ENCODE data around the gene CNNM4.
"Not testable (repeated sequence)": the region's sequence is repeated elsewhere in the genome, so short reads cannot be mapped to it uniquely, and the experiment has no call there.

Gene CNNM4

GRCh38 chr2:96796497-96796896, 35.8 kb downstream of the CNNM4 start:
- DNase-seq: not testable (repeated sequence)

DNA sequence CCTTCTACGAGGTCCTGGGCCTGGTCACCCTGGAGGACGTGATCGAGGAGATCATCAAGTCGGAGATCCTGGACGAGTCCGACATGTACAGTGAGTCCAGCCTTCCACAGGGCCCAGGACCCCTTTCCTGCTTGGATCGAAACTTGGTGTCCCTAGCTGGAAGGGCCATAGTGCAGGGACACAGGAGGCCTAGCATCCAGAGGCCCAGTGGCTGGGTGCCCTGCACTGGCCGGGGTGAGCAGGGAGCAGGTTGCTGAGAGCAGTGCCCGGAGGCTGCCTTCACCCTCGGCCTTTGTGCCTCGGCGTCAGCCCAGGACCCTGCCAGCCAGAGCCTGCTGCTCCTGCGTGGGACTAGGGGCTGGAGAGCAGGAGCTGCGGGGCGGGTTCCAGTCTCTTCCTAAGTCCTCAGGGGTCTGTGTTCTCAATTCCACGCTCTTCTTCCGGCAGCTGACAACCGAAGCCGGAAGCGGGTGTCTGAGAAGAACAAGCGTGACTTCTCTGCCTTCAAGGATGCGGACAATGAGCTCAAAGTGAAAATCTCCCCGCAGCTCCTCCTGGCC, 36.4 kb downstream of the CNNM4 start:
- DNase-seq: no peak

DNA sequence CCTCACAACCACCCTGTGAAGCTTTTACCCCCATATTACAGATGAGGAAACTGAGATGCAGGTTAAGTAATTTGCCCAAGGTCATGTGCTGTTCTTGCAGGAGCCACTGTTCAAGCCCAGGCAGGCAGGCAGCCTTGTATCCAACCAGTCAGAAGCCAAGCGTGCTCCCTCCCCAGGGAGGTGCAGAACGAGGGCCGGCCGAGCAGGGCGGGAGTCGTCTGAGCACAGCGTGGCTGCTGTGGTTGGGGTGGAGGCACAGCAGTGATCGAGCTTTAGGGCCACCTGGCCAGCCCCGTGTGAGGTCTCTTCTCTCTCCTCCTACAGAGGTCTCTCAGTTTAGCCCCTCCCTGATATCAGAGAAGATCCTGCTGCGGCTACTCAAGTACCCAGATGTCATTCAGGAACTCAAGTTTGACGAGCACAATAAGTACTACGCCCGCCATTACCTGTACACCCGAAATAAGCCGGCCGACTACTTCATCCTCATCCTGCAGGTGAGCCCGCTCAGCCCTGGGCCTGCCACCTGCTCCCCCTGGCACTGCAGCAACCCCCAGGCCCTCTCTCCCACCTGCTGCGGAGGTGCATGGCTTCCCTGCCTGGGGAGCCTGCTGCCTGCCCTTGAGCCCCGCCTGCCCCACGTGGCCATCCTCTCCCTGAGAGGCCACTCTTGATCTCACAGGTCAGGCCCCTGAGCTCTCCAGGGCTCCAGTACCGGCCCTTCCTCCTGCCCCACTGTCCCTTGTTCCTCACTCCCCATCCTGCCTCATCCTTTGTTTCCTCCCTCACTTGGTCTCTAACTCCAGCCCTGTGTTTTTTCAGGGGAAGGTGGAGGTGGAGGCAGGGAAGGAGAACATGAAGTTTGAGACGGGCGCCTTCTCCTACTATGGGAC, 38.3 kb downstream of the CNNM4 start:
- DNase-seq: no peak

GRCh38 chr2:96799623-96799935, 38.9 kb downstream of the CNNM4 start:
- no peak for DNase-seq

DNA sequence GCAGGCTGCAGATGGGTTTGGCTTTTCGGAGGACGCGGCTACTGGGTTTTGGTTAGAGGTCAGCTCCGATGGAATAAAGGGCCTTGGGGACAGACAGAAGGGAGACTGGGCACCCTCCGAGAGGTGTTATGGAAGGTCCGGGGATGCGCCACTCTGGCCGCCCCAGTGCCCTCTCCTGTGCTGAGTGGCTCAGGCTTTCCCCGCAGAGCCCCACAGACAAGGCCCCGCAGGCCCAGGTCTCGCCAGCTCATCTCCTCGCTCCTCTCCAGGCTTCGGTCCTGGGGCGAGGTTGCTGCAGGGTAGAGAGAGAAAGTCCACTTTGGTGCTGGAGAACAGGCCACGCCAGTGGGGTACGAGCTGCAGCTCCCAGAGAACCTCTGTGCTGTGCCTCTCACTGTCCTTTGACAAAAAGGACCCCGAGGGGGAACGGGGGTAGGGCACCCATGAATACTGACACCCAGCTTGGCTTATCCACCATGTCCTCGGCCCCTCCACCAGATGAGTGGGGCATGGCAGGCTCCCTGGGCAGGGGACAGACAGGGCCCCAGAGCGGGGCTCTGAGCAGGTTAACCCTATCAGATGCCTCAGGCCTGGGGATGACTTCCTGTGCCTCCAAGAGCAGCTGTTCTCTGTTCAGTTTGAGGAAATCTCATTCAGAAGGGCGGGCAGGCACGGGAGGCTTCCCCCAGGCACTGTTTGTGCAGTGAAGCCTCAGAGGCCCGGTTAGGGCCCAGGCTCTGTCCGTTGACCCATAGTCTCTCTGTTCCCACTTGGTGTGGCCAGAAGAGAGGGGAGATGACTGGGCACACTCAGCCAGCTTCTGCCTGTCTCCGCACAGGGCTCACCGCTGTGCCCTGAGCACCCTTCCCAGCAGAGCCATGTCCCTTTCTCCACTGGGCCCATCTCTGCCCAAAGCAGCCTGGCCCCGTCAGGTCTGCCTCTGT, 39.6 kb downstream of the CNNM4 start:
- DNase-seq: no peak

- peak; percentile 77 for DNase-seq
These were observed 40.5 kb downstream of the CNNM4 start for GRCh38 chr2:96801005-96801785.

DNA sequence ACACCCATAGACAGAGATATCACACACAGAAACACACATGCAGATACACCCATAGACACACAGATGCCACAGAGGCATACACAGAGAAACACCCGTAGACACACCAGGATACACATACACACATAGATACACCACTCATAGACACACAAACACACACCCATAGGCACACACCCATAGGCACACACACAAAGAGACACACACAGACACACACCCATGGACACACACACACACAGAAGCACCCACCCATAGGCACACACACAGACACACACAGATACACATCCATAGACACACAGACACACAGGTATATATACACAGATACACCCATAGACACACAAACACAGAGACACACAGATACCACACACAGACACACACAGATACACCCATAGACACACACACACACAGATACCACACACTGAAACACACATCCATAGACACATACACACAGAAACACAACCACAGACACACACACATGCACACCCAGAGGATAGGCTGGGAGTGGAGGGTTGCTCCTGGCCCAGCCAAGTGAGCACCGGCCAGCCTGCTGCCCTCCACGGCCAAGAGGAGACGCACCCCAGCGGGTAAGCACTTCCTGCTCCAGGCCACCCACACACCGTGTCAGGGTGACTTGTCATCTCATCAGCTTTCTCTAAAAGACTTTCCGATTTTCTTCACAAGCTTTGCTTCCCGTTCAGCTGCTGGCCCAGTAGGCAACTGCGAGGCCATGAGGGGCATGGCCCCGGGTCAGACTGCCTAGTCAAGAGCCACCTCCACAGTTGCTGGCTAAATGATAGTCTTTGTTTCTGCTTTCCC, 41.3 kb downstream of the CNNM4 start:
- DNase-seq: peak; percentile 52

GRCh38 chr2:96802721-96803120, 42.0 kb downstream of the CNNM4 start:
- no peak for DNase-seq

DNA sequence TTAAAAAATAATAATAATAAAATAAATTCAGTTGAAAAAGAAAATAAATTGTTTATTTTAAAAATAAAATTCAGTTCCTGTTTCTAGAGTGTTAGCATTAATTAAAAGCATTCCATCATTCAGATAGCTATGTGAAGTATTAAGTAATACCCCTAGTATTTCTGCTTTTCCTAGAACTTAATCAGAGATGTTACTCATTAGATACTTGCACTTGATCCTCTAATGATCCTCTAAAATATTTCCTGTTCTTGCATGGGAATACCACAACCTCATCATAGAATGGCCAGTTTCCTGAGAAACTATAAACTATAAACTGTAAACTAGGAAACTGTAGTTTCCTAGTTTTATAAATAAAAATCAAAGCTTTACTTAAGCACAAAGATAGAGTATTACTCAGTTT, 44.3 kb downstream of the CNNM4 start:
- no peak for DNase-seq

DNA sequence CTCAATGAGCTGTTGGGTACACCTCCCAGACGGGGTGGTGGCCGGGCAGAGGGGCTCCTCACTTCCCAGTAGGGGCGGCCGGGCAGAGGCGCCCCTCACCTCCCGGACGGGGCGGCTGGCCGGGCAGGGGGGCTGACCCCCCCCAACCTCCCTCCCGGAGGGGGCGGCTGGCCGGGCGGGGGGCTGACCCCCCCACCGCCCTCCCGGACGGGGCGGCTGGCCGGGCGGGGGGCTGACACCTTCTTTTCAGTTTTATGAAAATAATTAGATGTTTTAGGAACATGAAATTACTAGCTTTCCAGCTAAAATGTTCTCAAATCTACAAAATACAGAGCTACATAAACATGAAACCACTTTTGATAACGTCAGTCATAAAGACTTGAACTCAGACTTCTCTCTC, 45.2 kb downstream of the CNNM4 start:
- DNase-seq: not testable (repeated sequence)

DNA sequence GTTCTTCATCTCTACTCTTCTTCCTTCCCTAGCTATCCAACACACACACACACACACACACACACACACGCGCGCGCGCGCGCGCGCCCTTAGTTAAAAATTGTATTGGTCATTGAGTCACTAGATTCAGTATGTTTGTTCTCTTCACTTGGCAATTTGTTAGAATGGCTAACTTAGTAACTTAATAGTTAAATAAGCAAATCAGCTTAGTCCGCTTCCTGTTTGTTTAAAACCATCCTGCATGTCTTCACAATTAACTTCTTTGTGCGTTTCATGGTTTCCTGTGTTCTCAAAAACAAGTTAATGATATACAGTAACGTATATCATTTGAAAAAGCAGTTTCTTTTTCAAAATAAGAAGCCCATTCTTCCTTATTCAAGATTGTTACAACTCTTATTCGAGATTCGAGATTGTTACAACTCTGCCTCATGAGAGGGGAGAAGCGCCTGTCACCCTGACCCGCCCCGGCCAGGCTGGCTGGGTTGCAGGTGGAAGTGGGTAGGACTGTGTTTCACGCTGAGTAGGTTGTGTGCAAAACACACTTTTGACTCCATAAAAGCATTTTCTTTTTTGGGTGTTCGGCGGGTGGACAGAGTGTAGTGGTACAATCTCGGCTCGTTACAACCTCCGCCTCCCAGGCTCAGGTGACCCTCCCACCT, 45.9 kb downstream of the CNNM4 start:
- peak; percentile 25 for DNase-seq

GRCh38 chr2:96807127-96807471, 46.4 kb downstream of the CNNM4 start:
- DNase-seq: no peak

DNA sequence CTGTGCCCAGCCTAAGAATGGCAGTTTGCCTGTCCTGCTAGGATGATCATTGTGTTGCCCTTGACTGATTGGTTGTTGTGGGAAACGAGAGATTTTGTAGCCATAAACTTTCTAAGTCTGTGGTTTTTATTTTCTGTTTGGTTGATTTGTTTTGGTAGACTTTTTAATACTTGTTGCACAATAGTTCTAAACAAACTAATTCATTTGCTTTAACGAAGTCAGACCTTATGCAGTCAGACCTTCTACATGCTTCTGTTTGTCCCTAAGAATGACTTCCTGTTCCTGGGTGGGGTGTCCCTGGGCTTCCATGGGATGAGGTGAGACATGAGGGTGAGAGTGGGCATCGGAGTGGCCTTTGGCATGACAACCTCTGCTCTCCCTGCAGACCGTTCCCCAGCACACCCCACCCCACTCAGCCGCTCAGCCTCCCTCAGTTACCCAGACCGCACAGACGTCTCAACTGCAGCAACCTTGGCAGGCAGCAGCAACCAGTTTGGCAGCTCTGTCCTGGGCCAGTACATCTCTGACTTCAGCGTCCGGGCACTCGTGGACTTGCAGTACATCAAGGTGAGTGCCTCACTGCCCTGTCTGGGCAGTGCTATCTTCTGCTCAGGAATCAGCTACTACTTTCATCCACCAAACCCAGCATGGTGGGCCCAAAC, 47.6 kb downstream of the CNNM4 start:
- no peak for DNase-seq

DNA sequence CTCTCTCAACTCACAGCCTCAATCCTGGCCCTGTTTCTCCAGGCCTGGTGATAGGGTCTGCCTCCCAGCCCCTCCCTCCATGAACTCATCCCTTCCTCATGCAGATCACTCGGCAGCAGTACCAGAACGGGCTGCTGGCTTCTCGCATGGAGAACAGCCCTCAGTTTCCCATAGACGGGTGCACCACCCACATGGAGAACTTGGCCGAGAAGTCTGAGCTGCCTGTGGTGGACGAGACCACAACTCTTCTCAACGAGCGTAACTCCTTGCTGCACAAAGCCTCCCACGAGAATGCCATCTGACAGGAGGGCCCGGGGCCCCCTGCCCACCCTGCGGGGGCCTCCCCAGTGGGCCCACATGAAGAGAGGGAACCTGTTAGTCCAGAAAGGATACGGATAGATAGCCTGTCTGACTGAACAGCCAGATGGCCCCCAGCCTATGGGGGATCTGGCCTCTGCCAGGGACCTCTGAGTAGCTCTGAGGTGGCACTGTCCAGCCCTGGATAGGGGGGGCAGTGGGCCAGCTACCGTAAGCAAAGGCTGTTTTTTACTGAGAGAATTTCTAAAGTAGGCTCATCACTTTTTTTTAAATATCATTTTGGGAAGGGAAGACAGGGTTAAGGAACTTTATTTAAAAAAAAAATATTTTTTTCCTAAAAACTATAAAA, 48.6 kb downstream of the CNNM4 start:
- no peak for DNase-seq

DNA sequence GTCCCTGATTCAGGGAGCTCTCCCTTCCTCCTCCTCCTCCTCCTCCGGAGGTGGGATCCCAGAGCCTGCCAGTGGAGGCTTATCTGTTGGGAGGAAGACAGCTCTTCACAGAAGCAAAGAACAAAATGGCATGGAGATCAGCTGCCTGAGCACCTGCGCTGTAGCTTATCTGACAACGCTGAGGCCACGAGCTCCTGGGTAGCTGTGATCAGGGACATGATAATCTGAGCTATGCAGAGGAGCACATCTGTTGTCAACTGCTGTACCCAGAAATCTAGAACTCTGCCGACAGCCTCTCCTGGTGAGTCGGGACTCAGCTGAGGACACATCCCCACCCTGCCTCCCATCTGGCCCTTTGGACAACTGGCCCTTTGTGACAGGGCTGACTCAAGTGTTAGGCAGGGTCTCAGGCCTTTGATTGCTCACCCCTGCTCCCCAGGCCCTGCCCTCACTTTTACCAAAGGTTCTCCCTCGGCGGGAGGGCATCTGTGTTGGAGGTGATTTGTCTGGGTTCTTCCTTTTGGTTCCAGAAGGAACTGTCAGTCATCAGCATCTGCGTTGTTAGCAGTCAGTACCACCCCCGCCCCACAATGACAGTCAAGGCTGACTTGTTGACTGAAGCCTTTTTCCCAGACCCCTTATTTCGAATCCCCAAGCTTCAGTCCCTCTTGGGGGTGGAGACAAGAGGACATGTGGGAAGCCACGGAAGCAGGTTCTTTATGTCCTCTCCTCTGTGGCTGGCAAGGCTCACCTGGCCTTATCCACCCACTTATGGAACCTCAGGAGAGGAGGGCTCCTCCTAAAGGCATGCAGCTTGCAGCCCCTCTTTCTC, 49.5 kb downstream of the CNNM4 start:
- no peak for DNase-seq

- DNase-seq: no peak
These were observed 50.1 kb downstream of the CNNM4 start for GRCh38 chr2:96810783-96811192.

DNA sequence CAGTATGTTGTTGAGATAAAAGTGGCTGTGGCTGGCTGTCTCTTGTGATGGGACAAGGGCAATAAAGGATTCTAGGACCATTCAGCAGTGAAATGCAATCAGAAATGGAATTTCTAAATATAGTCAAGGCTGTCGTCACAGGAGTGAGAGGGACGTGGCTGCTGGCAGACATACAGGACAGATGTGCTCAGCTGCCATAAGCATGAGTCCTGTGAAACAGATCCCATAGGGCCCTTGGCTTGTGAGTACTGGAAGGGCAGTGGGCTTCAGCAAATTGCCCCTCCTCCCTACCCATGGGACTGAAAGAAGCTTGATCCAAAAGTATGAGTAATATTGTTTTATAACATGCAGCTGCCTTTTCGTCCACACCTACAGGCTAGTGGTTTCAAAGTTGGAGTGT, 51.2 kb downstream of the CNNM4 start:
- no peak for DNase-seq

GRCh38 chr2:96813656-96814055, 53.0 kb downstream of the CNNM4 start:
- DNase-seq: no peak
